Sigmoid colon (tissue), 7 donors: Measurements from ENCODE around the gene RARRES2. TPM values are rescaled to one million over a fixed set of nuclear protein-coding genes. Genes with fewer than 3 reads are reported as not detected.
A peak's percentile ranks its signal among the peaks of the same experiment; 100 is the strongest.

Experiments
- DNase-seq: peaks from one replicate; pipeline ENCODE4 v3.0.0-alpha.2; 2019
- H3K27ac ChIP-seq, 4 donors: fragments of 200-600 bp; sonication (generic); one replicate each; pipeline ENCODE4 v1.5.1; 2016 to 2019; ENCODE audit warnings: mild to moderate bottlenecking in 1 of 4
- H3K27me3 ChIP-seq, 3 donors: fragments of 200-600 bp; sonication (generic); one replicate each; pipeline ENCODE4 v1.5.1; 2019; ENCODE audit warnings: mild to moderate bottlenecking in 1 of 3
- H3K36me3 ChIP-seq, 4 donors: fragments of 200-600 bp; sonication (generic); one replicate each; pipeline ENCODE4 v1.5.1; 2016 to 2019
- H3K4me1 ChIP-seq, 4 donors: fragments of 200-600 bp; sonication (generic); one replicate each; pipeline ENCODE4 v1.5.1; 2017 to 2019
- H3K4me3 ChIP-seq, 4 donors: fragments of 200-600 bp; sonication (generic); one replicate each; pipeline ENCODE4 v1.5.1; 2017 to 2019; ENCODE audit warnings: mild to moderate bottlenecking in 2 of 4, moderate library complexity in 1 of 4
- H3K9me3 ChIP-seq, 4 donors: fragments of 200-600 bp in 3 of 4; sonication (generic) in 3 of 4; one replicate each; pipeline versions ENCODE4 v1.5.1 to v1.6.1; 2013 to 2019
- CTCF ChIP-seq, 4 experiments: fragments of 450-650 bp in 3 of 4; fragments of 200-600 bp in 1 of 4; IDR thresholded peaks; one replicate each; pipeline ENCODE4 v1.5.1; 2016 to 2019; ENCODE audit warnings: antibody characterized with exemption in 4 of 4, mild to moderate bottlenecking in 3 of 4, moderate library complexity in 2 of 4
- EP300 ChIP-seq, 4 donors: sonication (generic); formaldehyde crosslinking; IDR thresholded peaks; one replicate each; pipeline ENCODE4 v1.6.1; 2017; ENCODE audit warnings: antibody characterized with exemption in 4 of 4
- POLR2A ChIP-seq, 2 donors: fragments of 450-650 bp; IDR thresholded peaks; one replicate each; pipeline ENCODE4 v1.6.1; 2016; ENCODE audit warnings: antibody characterized with exemption in 2 of 2, mild to moderate bottlenecking in 2 of 2, moderate library complexity in 2 of 2
- POLR2AphosphoS5 ChIP-seq, 4 donors: sonication (generic); formaldehyde crosslinking; IDR thresholded peaks; one replicate each; pipeline ENCODE4 v1.6.1; 2017; ENCODE audit warnings: antibody characterized with exemption in 4 of 4
- WGBS, 2 donors: extraction: QIAGEN DNeasy Blood & Tissue Kit; methylation state at CpG; one replicate each; pipeline ENCODE4 v1.1.7; 2013; 5-methylcytosine and 5-hydroxymethylcytosine counted together
- intact Hi-C: fragments of 100-400 bp; cut with DNase I; formaldehyde crosslinking; loops from one replicate; pipeline ENCODE4 v1.15.1; 2023
- polyA plus RNA-seq, 3 donors: library from polyadenylated mRNA; stranded (reverse); fragments of 200-250 nt; gene quantifications; one replicate each; pipeline ENCODE4 v1.2.3, GENCODE V29; 2013
- total RNA-seq, 4 donors: library from RNA; depleted of rRNA; stranded (reverse); fragments of >200 nt; gene quantifications; one replicate each; pipeline ENCODE4 v1.1.0, GENCODE V29; 2016
- donor health status: healthy with polysubstance abuse.
- donor health status: Bipolar disorder and iron deficiency.
- donor health status: healthy.

RARRES2 gene
- total and polyA plus RNA-seq, 7 donors = 28.9 to 447 (median 289) TPM

GRCh38 chr7:150361402-150361801, 20.0 kb upstream of the RARRES2 start:
- H3K9me3 ChIP-seq = no peaks in the 10 kb centered on the region
- H3K36me3 ChIP-seq = no peaks in the 10 kb centered on the region
- H3K4me1 ChIP-seq = peaks cover 0 to 38% (median 11%) of the 10 kb centered on the region in 4 donors
- TF ChIP-seq CTCF (IDR thresholded peaks at IDR 0.05) (no peak), POLR2A (IDR thresholded peaks at IDR 0.05) (no peak), EP300 (IDR thresholded peaks at IDR 0.05) (no peak), POLR2AphosphoS5 (IDR thresholded peaks at IDR 0.05) (no peak)
- DNase-seq = peak; percentile 44
- no peak overlapping the region for H3K4me3 ChIP-seq
- WGBS, 2 donors = 81 to 90% methylated on average over 7 of the region's 7 CpGs
- H3K27ac ChIP-seq = peak overlapping the region in 3 of 4 donors; percentile 50 to 61 (median 54)
- intact Hi-C loops = no loop called here
- H3K27me3 ChIP-seq = no peaks in the 10 kb centered on the region

DNA sequence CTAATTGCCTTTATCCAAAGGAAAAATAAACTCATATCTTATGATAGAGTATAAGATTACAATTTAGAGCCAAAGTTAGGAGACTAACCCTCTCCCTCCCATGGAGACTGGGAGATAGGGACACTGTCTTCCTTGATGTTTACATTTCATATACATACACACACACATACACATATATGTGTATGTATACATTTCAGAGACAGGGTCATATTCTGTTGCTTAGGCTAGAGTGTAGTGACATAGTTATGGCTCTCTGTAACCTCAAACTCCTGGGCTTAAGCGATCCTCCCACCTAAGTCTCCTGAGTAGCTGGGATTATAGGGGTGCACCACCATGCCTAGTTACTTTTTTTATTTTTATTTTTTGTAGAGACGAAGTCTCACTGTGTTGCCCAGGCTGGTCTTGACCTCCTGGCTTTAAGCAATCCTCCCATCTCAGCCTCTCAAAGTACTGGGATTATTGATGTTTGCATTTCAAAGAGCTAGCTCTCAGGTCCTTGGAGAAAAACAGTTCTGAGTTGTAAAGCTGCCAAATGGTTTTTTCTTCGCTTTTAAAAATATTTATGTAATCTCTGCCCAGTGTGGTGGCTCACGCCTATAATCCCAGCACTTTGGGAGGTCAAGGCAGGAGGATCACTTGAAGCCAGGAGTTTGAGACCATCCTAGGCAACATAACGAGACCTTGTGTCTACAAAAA, 19.1 kb upstream of the RARRES2 start:
- peak; percentile 10 for DNase-seq
- intact Hi-C loops = no loop called here
- 75 to 87% methylated on average over 5 of the region's 5 CpGs for WGBS, 2 donors

GRCh38 chr7:150359622-150360362, 18.4 kb upstream of the RARRES2 start:
- intact Hi-C loops = no loop called here
- peaks cover 0 to 53% (median 19%) of the 10 kb centered on the region in 4 donors for H3K4me1 ChIP-seq
- no peaks in the 10 kb centered on the region for H3K9me3 ChIP-seq
- peak; percentile 13 for DNase-seq
- no peaks in the 10 kb centered on the region for H3K36me3 ChIP-seq
- no peak overlapping the region for H3K27ac ChIP-seq
- 98 to 100% methylated on average over 2 of the region's 2 CpGs for WGBS, 2 donors
- H3K27me3 ChIP-seq = no peaks in the 10 kb centered on the region
- TF ChIP-seq CTCF (IDR thresholded peaks at IDR 0.05) (no peak), POLR2AphosphoS5 (IDR thresholded peaks at IDR 0.05) (no peak), EP300 (IDR thresholded peaks at IDR 0.05) (no peak), POLR2A (IDR thresholded peaks at IDR 0.05) (no peak)
- no peak overlapping the region for H3K4me3 ChIP-seq

More for the DNA sequence above, 19.1 kb upstream of the RARRES2 start:
- TF ChIP-seq POLR2AphosphoS5 (IDR thresholded peaks at IDR 0.05) = no peak
- no peak for TF ChIP-seq CTCF (IDR thresholded peaks at IDR 0.05)
- no peak for TF ChIP-seq POLR2A (IDR thresholded peaks at IDR 0.05)
- no peak for TF ChIP-seq EP300 (IDR thresholded peaks at IDR 0.05)
- H3K36me3 ChIP-seq = no peaks in the 10 kb centered on the region
- peaks cover 0 to 46% (median 14%) of the 10 kb centered on the region in 4 donors for H3K4me1 ChIP-seq
- H3K27ac ChIP-seq = no peak overlapping the region
- H3K4me3 ChIP-seq = no peak overlapping the region
- H3K9me3 ChIP-seq = no peaks in the 10 kb centered on the region
- no peaks in the 10 kb centered on the region for H3K27me3 ChIP-seq

DNA sequence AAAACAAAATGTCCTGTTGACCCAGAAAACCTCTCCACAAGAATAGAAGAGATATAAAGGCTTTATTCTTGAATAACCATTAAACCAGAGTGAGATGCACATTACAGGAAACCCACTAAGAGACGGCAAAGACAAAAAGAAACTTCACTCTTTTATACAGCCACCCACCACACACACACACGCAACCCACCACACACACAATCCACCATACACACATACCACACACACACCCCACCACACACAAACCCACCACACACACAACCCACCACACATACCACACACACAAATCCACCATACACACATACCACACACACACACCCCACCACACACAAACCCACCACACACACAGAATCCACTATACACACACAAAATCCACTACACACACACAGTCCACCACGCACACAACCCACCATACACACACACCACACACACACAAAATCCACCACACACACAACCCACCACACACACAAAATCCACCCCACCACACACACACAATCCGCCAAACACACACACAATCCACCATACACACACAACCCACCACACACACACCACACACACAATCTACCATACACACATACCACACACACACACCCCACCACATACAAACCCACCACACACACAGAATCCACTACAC, 17.7 kb upstream of the RARRES2 start:
- H3K27me3 ChIP-seq = no peaks in the 10 kb centered on the region
- 83 to 92% methylated on average over 4 of the region's 4 CpGs for WGBS, 2 donors
- no peak overlapping the region for H3K27ac ChIP-seq
- intact Hi-C loops = no loop called here
- no peak overlapping the region for H3K4me3 ChIP-seq
- no peaks in the 10 kb centered on the region for H3K9me3 ChIP-seq
- peak; percentile 29 for DNase-seq
- peaks cover 0 to 60% (median 21%) of the 10 kb centered on the region in 4 donors for H3K4me1 ChIP-seq
- H3K36me3 ChIP-seq = no peaks in the 10 kb centered on the region
- no peak for TF ChIP-seq POLR2AphosphoS5 (IDR thresholded peaks at IDR 0.05)
- TF ChIP-seq POLR2A (IDR thresholded peaks at IDR 0.05) = no peak
- no peak for TF ChIP-seq CTCF (IDR thresholded peaks at IDR 0.05)
- TF ChIP-seq EP300 (IDR thresholded peaks at IDR 0.05) = no peak
